GM23338 (cell line): Measurements from ENCODE around the gene MAPRE3.

ENCODE experiments used
- CREB1 ChIP-seq: fragments of 250-450 bp; sonication (Bioruptor Pico); IDR thresholded peaks from 2 replicates; pipeline ENCODE4 v1.5.0; 2020; ENCODE audit warnings: low read depth, mild to moderate bottlenecking, moderate library complexity
- CTCF ChIP-seq, 2 experiments: fragments of 200-600 bp in 1 of 2; sonication (generic) in 1 of 2; conservative IDR thresholded peaks; 2 replicates each; pipeline versions ENCODE4 v1.5.1 to v1.6.1; 2016 to 2017; ENCODE audit warnings: antibody characterized with exemption in 2 of 2, low read depth in 2 of 2, mild to moderate bottlenecking in 2 of 2, moderate library complexity in 1 of 2
- ETS1 ChIP-seq: IDR thresholded peaks from 2 replicates; pipeline ENCODE4 v1.6.1; 2016; ENCODE audit warnings: antibody characterized with exemption
- EZH2 ChIP-seq: fragments of 200-600 bp; sonication (generic); IDR thresholded peaks from one replicate; pipeline ENCODE4 v1.8.0; 2017; ENCODE audit warnings: antibody characterized with exemption, mild to moderate bottlenecking, low read depth; ENCODE audit not compliant: unreplicated experiment
- JUNB ChIP-seq: IDR thresholded peaks from one replicate; pipeline ENCODE4 v1.6.1; 2016; ENCODE audit warnings: antibody characterized with exemption; ENCODE audit not compliant: unreplicated experiment
- POLR2AphosphoS5 ChIP-seq: IDR thresholded peaks from 2 replicates; pipeline ENCODE4 v1.6.1; 2016; ENCODE audit warnings: antibody characterized with exemption, low read depth
- STAT1 ChIP-seq: IDR thresholded peaks from one replicate; pipeline ENCODE4 v1.6.1; 2016; ENCODE audit warnings: antibody characterized with exemption; ENCODE audit not compliant: unreplicated experiment
- ZNF331 ChIP-seq: fragments of 250-450 bp; sonication (Bioruptor Pico); IDR thresholded peaks from 2 replicates; pipeline ENCODE4 v1.5.0; 2020; ENCODE audit warnings: low read depth, mild to moderate bottlenecking, moderate library complexity
- TF ChIP-seq, protein P1 (sequence below): IDR thresholded peaks from one replicate; pipeline ENCODE4 v1.6.1; 2018; ENCODE audit warnings: antibody characterized with exemption; ENCODE audit not compliant: unreplicated experiment

DNA sequence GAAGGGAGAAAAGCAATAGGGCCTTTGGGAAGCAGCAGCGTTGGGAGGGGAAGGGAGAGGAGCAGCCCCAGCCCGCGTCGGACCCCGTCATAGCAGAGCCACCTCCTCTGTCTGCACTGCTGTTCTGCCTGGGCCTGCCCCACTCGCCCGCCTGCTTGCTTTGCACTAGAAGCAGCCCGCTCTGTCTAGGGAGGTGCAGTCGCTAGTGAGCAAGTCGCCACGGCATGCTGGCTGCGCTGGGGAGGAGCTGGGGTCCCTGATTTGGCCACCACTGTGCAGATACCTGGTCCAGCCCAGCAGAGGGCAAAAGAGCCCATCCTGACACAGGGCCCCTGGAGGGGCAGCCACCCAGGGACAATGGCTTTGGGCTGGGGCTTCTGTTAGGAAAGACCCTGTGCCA is 54.4 kb downstream of the MAPRE3 start:
- TF ChIP-seq CTCF (conservative IDR thresholded peaks at IDR 0.05; ENCODE audit: low read depth in 2 of 2) (peak in 1 of 2 experiments; percentile 52; a peak in 3 of 4 replicates), EZH2 (no peak), POLR2AphosphoS5 (no peak), JUNB (no peak), ZNF331 (CRISPR knock-in tag) (no peak), STAT1 (no peak), CREB1 (no peak), ETS1 (no peak)
- TF ChIP-seq, protein P1, sequence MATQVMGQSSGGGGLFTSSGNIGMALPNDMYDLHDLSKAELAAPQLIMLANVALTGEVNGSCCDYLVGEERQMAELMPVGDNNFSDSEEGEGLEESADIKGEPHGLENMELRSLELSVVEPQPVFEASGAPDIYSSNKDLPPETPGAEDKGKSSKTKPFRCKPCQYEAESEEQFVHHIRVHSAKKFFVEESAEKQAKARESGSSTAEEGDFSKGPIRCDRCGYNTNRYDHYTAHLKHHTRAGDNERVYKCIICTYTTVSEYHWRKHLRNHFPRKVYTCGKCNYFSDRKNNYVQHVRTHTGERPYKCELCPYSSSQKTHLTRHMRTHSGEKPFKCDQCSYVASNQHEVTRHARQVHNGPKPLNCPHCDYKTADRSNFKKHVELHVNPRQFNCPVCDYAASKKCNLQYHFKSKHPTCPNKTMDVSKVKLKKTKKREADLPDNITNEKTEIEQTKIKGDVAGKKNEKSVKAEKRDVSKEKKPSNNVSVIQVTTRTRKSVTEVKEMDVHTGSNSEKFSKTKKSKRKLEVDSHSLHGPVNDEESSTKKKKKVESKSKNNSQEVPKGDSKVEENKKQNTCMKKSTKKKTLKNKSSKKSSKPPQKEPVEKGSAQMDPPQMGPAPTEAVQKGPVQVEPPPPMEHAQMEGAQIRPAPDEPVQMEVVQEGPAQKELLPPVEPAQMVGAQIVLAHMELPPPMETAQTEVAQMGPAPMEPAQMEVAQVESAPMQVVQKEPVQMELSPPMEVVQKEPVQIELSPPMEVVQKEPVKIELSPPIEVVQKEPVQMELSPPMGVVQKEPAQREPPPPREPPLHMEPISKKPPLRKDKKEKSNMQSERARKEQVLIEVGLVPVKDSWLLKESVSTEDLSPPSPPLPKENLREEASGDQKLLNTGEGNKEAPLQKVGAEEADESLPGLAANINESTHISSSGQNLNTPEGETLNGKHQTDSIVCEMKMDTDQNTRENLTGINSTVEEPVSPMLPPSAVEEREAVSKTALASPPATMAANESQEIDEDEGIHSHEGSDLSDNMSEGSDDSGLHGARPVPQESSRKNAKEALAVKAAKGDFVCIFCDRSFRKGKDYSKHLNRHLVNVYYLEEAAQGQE = no peak
